ENCODE results near the gene SLC39A6. TPM values are rescaled to one million over a fixed set of nuclear protein-coding genes. Genes with fewer than 3 reads are reported as not detected.
A peak's percentile ranks its signal among the peaks of the same experiment; 100 is the strongest.

Gene SLC39A6
- total and polyA plus RNA-seq, 2 of the 13 experiments (the other 11 are each of a cell fraction or from before 2014, with no cell fraction given): 41.7 to 59.2 TPM

- TF ChIP-seq ZFP1 (CRISPR knock-in tag; IDR thresholded peaks at IDR 0.05): no peak
- no peak for TF ChIP-seq ZNF646 (CRISPR knock-in tag; IDR thresholded peaks at IDR 0.05)
Measured at GRCh38 chr18:36149514-36150289, 20.6 kb upstream of the SLC39A6 start (continued).

- FAIRE-seq (no peak), DNase-seq (ENCODE audit: low spot score) (no peak), ATAC-seq (no peak)
- no peak overlapping the region for H3K9ac ChIP-seq (ENCODE audit: insufficient read depth, low read depth, low read length)
- intact Hi-C loops (cut with micrococcal nuclease; ENCODE audit: unreplicated experiment) (no loop called here), in situ Hi-C loops (cut with HindIII; ENCODE audit: extremely low pct_ligation_motif_present, low pct_unique_long_range_greater_than_20kb) (no loop called here)
- ChIA-PET CTCF (ENCODE audit: low intra/inter-chr PET ratio, low total read pairs) (no interaction called here), POLR2A (no interaction called here)
- H3K36me3 ChIP-seq (replicated peaks in 1 of 2; ENCODE audit: control insufficient read depth in 1 of 2, insufficient read depth in 2 of 2, low read length in 2 of 2): peaks cover 21 to 82% of the 10 kb centered on the region in 2 experiments
- H4K20me1 ChIP-seq (ENCODE audit: insufficient read depth, low read length): no peaks in the 10 kb centered on the region
- H3K4me3 ChIP-seq (replicated peaks in 1 of 3; ENCODE audit: insufficient read depth in 1 of 3, low read depth in 2 of 3, low read length in 3 of 3): no peak overlapping the region
- no peaks in the 10 kb centered on the region; a peak in 1 of 5 replicates for H3K27me3 ChIP-seq (ENCODE audit: control insufficient read depth in 1 of 2, insufficient read depth in 2 of 2, low read length in 2 of 2)
- no peak overlapping the region for H2AFZ ChIP-seq (ENCODE audit: low read length)
- no peaks in the 10 kb centered on the region for H3K4me1 ChIP-seq (ENCODE audit: insufficient read depth, low read length)
- no peak overlapping the region for H3K4me2 ChIP-seq (ENCODE audit: low read depth, low read length)
- BruUV-seq (replicated peaks): no TSS peak
- peaks cover 4% of the 10 kb centered on the region for H3K79me2 ChIP-seq (ENCODE audit: insufficient read depth, low read length)
- H3K27ac ChIP-seq (ENCODE audit: extremely low read length, insufficient read depth, low read length): no peak overlapping the region
- 97% methylated on average over 2 of the region's 2 CpGs for WGBS (ENCODE audit: low lambda C conversion rate)
- TF ChIP-seq GFI1 (CRISPR knock-in tag; IDR thresholded peaks at IDR 0.05; ENCODE audit: borderline replicate concordance) (no peak), ZNF121 (CRISPR knock-in tag; IDR thresholded peaks at IDR 0.05) (0 out of 2 replicates have a peak, but pooled peaks have one; percentile 42), ZNF720 (CRISPR knock-in tag; IDR thresholded peaks at IDR 0.05) (no peak)
- H3K9me3 ChIP-seq (ENCODE audit: low read length): no peaks in the 10 kb centered on the region
Measured at GRCh38 chr18:36143391-36143790, 14.3 kb upstream of the SLC39A6 start.
